Effector memory CD4-positive, alpha-beta T cell (primary cell): Measurements from ENCODE around the gene DDX31.
A peak's percentile ranks its signal among the peaks of the same experiment; 100 is the strongest.
"Not testable (repeated sequence)": the region's sequence is repeated elsewhere in the genome, so short reads cannot be mapped to it uniquely, and the experiment has no call there.

Experiments used
- DNase-seq, 3 donors: peaks; one replicate each; pipeline ENCODE4 v3.0.0-alpha.2; 2020
- H3K27ac ChIP-seq: 2 replicates; pipeline ENCODE4 v1.7.0; 2013; ENCODE audit warnings: mild to moderate bottlenecking, low read length, moderate library complexity; ENCODE audit not compliant: insufficient read depth, poor library complexity, severe bottlenecking
- H3K27me3 ChIP-seq: replicated peaks from 2 replicates; pipeline ENCODE4 v1.7.0; 2013; ENCODE audit warnings: mild to moderate bottlenecking, low read length; ENCODE audit not compliant: insufficient read depth, control insufficient read depth, poor library complexity, severe bottlenecking
- H3K36me3 ChIP-seq: 2 replicates; pipeline ENCODE4 v1.7.0; 2013; ENCODE audit warnings: mild to moderate bottlenecking, low read length, moderate library complexity; ENCODE audit not compliant: control insufficient read depth, insufficient read depth
- H3K4me1 ChIP-seq: 2 replicates; pipeline ENCODE4 v1.7.0; 2013; ENCODE audit warnings: low read length, mild to moderate bottlenecking; ENCODE audit not compliant: control insufficient read depth, insufficient read depth, poor library complexity, severe bottlenecking
- H3K4me3 ChIP-seq: 2 replicates; pipeline ENCODE4 v1.7.0; 2013; ENCODE audit warnings: low read length, low read depth, mild to moderate bottlenecking; ENCODE audit not compliant: insufficient read depth, poor library complexity, severe bottlenecking
- H3K9me3 ChIP-seq: 2 replicates; pipeline ENCODE4 v1.7.0; 2013; ENCODE audit warnings: mild to moderate bottlenecking, low read length, moderate library complexity; ENCODE audit not compliant: control insufficient read depth
- total RNA-seq, 3 donors: gene quantifications; one replicate each; lab custom pipeline; 2026; lab: John Stamatoyannopoulos, UW

The DDX31 gene
- 16.4 to 24.6 (median 24.1) reads per million in 3 donors for total RNA-seq

DNA sequence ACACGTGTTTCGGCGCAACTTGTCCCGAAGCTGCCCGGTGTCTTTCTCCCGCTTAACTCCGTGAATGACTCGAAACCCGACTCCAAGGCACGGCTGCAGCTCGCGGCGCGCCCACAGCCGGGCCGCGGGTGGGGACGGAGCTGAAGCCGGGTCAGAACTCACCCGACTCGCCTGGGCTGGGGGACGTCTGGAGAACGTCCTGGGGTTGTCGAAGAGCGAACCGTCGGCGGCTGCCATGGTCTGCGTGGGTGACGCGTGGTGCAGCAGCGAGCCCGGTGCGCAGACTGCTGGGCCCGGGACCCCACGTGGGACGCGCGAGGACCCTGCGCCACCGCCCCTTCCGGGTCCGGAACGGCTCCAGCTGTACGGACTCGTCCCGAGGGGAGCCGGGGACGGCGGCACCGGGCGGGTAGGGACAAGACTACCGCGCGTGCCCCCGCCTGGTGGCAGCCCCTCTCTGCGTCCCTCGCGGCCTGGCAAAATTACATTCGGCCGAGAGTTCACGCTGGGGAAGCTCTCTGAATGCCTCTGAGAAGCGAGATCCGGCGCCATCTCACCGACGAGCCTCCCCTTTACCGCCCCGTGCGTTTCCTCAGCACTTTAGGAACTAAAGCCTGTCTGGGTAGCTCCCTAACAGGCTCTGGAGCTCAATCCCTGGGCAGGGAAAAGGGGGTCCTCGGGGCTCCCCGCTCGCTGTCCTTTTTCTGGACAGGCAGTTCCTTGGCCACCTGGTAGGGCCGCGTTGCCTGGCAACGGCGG is at the start of gene DDX31:
TSS of gene DDX31 (minus strand) at position 286 of the 759 bp plus-strand sequence. CDS start at position 237, 49 bp downstream.
- Histone ChIP-seq H3K27ac (peak within 1 kb of the TSS; percentile 99), H3K4me3 (peak within 1 kb of the TSS; percentile 98), H3K9me3 (no peaks in the 10 kb centered on the region), H3K27me3 (no peaks in the 10 kb centered on the region), H3K4me1 (peaks cover 20% of the 10 kb centered on the region), H3K36me3 (peaks cover 8% of the 10 kb centered on the region)
- DNase-seq: peak; percentile 77 to 81 (median 78)

- H3K4me3 ChIP-seq, H3K9me3 ChIP-seq, DNase-seq, H3K4me1 ChIP-seq, H3K27ac ChIP-seq, H3K36me3 ChIP-seq, H3K27me3 ChIP-seq: not testable (repeated sequence)
These were observed 48.7 kb upstream of the DDX31 start for GRCh38 chr9:132718381-132718928.

DNA sequence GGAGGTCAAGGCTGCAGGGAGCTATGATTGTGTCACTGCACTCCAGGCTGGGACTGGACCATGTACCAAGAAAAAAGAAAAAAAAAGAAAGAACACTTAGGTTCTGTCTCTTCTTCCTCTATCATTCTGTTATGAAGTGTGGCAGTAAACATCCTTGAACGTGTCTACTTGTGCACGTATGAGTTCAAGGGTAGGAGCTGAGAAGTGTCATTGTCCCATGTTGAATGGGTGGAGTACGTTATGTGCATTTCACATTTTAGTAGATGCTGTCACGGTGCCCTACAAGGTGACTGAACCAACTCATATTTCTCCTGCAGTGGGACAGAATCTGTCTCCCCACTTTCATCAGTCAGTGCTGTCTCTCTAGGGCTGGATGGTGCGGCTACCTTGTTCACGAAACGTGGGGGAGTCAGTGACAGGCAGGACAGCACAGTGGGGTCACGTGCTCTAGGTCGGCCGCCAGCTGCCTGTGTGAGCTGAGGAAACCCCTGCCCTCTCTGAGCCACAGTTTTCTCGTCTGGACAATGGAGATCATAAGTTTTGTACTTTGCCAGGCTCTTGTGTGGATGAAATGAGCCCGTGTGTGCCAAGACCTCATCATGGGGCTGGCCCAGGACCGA is 47.7 kb upstream of the DDX31 start:
- Histone ChIP-seq H3K9me3 (no peaks in the 10 kb centered on the region), H3K27me3 (no peaks in the 10 kb centered on the region), H3K27ac (no peak overlapping the region), H3K4me3 (no peak overlapping the region), H3K4me1 (no peaks in the 10 kb centered on the region), H3K36me3 (no peaks in the 10 kb centered on the region)
- no peak for DNase-seq

GRCh38 chr9:132716007-132716406 is 46.2 kb upstream of the DDX31 start:
- Histone ChIP-seq H3K27me3 (no peaks in the 10 kb centered on the region), H3K4me3 (no peak overlapping the region), H3K4me1 (no peaks in the 10 kb centered on the region), H3K36me3 (no peaks in the 10 kb centered on the region), H3K9me3 (no peaks in the 10 kb centered on the region), H3K27ac (no peak overlapping the region)
- DNase-seq: no peak

- DNase-seq: no peak
- Histone ChIP-seq H3K27me3 (no peaks in the 10 kb centered on the region), H3K36me3 (no peaks in the 10 kb centered on the region), H3K4me3 (no peak overlapping the region), H3K9me3 (no peaks in the 10 kb centered on the region), H3K27ac (no peak overlapping the region), H3K4me1 (no peaks in the 10 kb centered on the region)
These were observed 43.0 kb upstream of the DDX31 start for GRCh38 chr9:132712753-132713152.

- no peak for DNase-seq
- no peak overlapping the region for H3K4me3 ChIP-seq
- H3K9me3 ChIP-seq: no peaks in the 10 kb centered on the region
- H3K4me1 ChIP-seq: no peaks in the 10 kb centered on the region
- no peaks in the 10 kb centered on the region for H3K27me3 ChIP-seq
- no peak overlapping the region for H3K27ac ChIP-seq
- H3K36me3 ChIP-seq: no peaks in the 10 kb centered on the region
These were observed 42.1 kb upstream of the DDX31 start for GRCh38 chr9:132711846-132712245.

- not testable (repeated sequence) for H3K4me3 ChIP-seq, H3K27me3 ChIP-seq, DNase-seq, H3K9me3 ChIP-seq, H3K27ac ChIP-seq, H3K36me3 ChIP-seq, H3K4me1 ChIP-seq
These were observed 41.4 kb upstream of the DDX31 start for GRCh38 chr9:132711152-132711551.

- no peaks in the 10 kb centered on the region for H3K36me3 ChIP-seq
- no peak for DNase-seq
- no peak overlapping the region for H3K4me3 ChIP-seq
- no peak overlapping the region for H3K27ac ChIP-seq
- H3K27me3 ChIP-seq: no peaks in the 10 kb centered on the region
- H3K9me3 ChIP-seq: no peaks in the 10 kb centered on the region
- H3K4me1 ChIP-seq: no peaks in the 10 kb centered on the region
These were observed 40.5 kb upstream of the DDX31 start for GRCh38 chr9:132710333-132710732.

DNA sequence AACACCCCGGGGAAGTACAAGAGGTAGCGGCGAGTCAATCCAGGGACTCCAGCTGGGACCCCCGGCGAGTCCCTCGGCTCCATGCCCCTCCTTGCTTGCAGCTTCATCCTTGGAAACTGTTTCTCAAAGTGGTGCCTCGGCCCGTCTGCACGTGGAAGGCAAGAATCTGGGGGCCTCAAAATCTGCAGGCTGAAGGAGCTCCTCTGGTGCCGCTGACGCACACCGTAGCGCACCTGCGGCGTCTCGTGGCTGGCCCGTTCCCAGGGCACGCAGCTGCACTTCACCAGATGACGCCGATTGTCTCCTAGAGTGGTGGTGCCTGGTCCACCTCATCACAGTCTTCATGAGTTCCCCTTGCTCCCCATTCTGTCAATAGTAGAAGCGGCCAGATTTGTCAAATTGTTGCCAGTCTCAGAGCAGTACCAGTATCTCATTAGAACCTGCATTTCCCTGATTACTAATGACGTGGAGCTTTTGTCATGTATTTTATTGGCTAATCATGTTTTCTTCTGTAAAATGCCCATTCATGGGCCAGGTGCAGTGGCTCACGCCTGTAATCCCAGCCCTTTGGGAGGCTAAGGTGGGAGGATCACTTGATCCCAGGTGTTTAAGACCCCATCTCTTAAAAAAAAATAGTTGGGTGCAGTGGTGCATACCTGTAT is 39.1 kb upstream of the DDX31 start:
- H3K27me3 ChIP-seq: no peaks in the 10 kb centered on the region
- H3K36me3 ChIP-seq: no peaks in the 10 kb centered on the region
- H3K27ac ChIP-seq: no peak overlapping the region
- H3K4me3 ChIP-seq: no peak overlapping the region
- H3K9me3 ChIP-seq: no peaks in the 10 kb centered on the region
- no peak for DNase-seq
- no peaks in the 10 kb centered on the region for H3K4me1 ChIP-seq

DNA sequence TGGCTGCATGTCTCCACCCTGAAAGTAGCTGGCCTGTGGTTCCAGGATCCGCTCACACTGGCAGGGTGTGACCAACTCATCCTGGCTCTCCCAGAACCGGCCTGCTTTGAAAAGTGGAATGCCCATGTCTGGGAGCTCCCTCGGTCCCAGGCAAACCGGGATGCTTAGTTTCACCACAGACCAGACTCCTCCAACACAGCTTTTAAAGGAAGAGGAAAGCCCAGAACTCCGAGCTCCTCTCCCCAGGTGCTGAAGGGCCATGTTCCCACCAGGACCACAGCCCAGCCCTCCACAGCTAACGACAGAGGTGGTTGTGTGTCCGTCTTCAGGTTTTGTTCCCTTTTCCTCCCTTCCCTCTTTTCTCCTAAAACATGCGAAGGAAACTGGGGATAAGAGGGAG is 38.5 kb upstream of the DDX31 start:
- Histone ChIP-seq H3K36me3 (no peaks in the 10 kb centered on the region), H3K27me3 (no peaks in the 10 kb centered on the region), H3K4me3 (no peak overlapping the region), H3K27ac (no peak overlapping the region), H3K9me3 (no peaks in the 10 kb centered on the region), H3K4me1 (no peaks in the 10 kb centered on the region)
- no peak for DNase-seq
